Astrocyte of the spinal cord (primary cell): ENCODE data around the gene RPAP3.

Source experiments
- DNase-seq: peaks from one replicate; pipeline ENCODE4 v3.0.0; 2011; ENCODE audit warnings: low read depth, low spot score
- H3K4me3 ChIP-seq: 2 replicates; pipeline ENCODE4 v1.5.1; 2011; ENCODE audit warnings: low read depth, mild to moderate bottlenecking, low read length, moderate library complexity
- in situ Hi-C: cut with HindIII; loops from 2 replicates; pipeline ENCODE4 v1.10.0; 2017; ENCODE audit warnings: low sequenced_read_pairs
- TF ChIP-seq, protein P1 (sequence below): IDR thresholded peaks from 2 replicates; pipeline ENCODE4 v1.5.1; 2012; ENCODE audit warnings: low read depth, mild to moderate bottlenecking, low read length, inconsistent platforms

Gene RPAP3

DNA sequence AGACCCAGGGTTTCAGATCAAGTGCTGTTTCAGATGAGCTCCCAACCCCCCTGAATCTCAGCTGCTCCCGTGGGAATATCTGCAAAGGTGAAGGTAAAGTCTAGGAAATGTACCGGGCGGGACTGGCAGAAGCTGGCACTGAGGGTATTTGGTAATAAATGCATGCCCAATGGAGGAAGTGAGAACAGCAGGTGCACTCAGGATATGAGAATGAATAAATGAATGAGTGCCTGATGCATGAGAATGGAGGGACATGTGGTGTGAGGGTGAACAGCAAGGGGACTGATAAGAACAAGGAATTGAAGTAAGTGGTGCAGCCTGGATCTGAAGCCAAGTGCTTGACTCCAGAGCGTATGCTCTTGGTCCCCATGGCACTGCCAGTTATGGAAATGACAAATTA is 41.3 kb upstream of the RPAP3 start:
- TF ChIP-seq, protein P1, sequence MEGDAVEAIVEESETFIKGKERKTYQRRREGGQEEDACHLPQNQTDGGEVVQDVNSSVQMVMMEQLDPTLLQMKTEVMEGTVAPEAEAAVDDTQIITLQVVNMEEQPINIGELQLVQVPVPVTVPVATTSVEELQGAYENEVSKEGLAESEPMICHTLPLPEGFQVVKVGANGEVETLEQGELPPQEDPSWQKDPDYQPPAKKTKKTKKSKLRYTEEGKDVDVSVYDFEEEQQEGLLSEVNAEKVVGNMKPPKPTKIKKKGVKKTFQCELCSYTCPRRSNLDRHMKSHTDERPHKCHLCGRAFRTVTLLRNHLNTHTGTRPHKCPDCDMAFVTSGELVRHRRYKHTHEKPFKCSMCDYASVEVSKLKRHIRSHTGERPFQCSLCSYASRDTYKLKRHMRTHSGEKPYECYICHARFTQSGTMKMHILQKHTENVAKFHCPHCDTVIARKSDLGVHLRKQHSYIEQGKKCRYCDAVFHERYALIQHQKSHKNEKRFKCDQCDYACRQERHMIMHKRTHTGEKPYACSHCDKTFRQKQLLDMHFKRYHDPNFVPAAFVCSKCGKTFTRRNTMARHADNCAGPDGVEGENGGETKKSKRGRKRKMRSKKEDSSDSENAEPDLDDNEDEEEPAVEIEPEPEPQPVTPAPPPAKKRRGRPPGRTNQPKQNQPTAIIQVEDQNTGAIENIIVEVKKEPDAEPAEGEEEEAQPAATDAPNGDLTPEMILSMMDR: no peak
- no peak overlapping the region for H3K4me3 ChIP-seq
- in situ Hi-C loops: no loop called here
- DNase-seq: no peak

DNA sequence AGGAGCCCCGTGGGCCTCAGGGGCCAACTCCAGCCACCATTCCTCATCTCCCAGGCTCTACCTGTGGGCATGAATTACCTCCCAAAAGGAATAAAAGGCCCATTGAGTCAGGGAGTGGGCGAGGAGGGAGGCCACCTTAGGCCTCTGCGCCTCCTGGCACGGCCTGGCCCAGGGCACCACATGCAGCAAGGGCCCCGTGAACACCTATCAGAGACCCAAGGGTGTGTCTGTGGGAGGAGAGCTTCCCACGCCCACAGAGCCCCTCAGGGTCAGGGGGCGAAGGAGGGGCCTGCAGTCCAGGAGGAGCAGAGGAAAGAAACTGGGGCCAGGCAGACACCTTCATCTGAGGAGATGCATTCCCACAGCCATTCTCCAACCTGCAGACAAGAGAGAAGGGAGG is 40.7 kb upstream of the RPAP3 start:
- no peak overlapping the region for H3K4me3 ChIP-seq
- no peak for DNase-seq
- TF ChIP-seq, protein P1: no peak
- in situ Hi-C loops: no loop called here

DNA sequence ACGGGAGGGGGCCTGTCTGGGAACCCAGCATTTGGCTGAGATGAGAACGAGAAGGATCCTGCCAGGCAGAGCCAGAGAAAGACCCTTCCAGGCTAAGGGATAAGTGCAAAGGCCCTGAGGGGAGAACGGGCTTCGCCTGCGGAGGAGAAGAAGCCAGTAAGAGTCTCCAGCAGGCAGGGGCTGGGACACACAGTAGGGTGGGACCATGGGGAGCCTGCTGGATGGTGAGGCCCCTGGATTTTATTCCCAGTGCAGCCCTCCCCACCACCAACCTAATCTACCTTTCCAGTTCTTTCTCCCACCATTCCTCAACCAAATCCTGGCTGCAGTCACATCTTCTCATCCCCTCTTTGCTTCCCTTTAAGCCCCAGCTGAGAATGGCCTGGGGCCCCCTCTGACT is 40.2 kb upstream of the RPAP3 start:
- DNase-seq: no peak
- in situ Hi-C loops: no loop called here
- TF ChIP-seq, protein P1: no peak
- no peak overlapping the region for H3K4me3 ChIP-seq

DNA sequence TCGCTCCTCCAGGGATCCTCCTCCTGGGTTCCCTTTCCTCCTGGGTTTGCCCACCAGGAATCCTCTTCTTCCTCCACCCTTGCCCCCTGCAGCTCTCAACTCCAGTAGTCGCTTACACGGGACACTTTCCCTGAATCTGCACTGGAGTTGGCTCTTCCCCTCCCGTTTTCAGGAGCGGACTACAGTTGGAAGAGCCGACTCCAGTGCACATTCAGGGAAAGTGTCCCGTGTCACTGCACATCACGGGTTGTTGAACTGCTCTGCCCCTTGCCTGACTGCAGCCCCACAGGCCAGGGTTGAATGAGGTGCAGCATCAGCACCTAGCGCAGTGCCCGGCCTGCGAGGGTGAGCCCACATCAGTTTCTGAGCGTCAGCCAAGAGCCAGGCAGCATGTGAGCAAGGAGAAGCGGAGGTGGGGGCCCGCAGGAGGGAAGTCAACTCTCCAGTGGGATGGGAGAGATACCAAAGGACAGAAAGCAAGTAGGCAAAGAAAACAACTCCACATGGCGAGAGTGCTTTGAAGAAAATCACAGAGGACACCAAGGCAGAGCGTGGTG is 39.7 kb upstream of the RPAP3 start:
- TF ChIP-seq, protein P1: no peak
- no peak overlapping the region for H3K4me3 ChIP-seq
- DNase-seq: no peak
- in situ Hi-C loops: no loop called here

DNA sequence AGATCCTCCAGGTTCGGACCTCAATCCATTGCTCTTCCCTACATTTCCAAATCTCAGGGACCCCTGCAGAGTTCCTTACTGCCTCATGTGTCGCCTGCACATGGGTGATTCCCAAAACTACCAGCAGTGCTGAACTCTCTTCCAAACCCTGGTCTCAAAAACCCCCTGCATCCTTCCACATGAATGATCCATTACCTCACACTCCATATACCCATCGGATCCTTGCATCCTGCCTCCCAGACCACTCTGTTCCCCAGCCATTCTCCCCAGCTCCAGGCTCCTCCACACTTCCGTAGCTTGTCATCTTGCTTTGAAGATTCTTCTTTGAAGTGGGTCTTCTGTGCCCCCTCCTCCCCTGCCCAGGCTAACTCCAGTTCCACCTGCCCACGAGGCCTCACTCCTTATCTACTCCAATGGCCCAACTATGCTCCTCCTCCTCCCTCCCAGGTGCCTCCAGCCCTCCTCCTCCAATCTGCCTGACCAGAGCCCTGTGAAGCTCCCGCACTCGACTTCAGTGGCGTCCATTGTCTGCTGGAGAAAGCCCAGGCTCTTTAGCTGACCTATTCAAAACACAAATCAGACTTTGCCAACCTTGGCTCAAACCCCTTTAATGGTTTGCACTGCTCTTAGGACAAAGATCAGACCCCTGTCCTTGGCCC is 39.1 kb upstream of the RPAP3 start:
- no peak overlapping the region for H3K4me3 ChIP-seq
- TF ChIP-seq, protein P1: no peak
- DNase-seq: no peak
- in situ Hi-C loops: no loop called here

DNA sequence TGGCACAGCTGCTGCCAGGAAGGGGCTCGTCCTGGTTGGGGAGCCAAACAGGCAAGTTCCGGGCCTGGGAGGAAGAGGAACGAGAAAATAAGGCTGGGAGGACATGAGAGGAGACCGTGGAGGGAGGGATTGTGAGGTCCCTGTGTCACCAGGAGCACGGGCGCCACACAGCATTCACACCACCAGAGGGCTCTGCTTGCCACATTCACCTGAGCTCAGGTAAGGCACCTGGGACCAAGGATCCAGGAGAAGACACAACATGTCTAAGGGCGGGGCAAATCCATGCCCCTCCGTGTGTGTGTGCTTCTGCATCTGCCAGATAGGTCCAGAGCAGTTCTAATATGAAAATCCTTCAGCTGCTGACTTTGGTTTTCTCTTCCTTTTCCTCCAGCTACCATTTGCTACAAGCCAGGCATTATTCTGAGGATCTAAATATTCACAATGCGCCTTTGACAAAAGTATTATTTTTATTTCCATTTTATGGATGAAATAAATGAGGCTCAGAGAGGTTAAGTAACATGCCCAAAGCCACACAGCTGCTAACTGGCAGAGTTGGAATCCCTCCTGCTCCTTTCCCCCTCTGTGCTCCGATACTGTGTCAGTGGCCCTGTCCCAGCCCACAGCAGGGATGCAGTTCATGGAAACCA is 38.3 kb upstream of the RPAP3 start:
- H3K4me3 ChIP-seq: no peak overlapping the region
- in situ Hi-C loops: no loop called here
- no peak for DNase-seq
- TF ChIP-seq, protein P1: peak; percentile 38
